A673 (cell line): ENCODE data around the gene SNCB. TPM values are rescaled to one million over a fixed set of nuclear protein-coding genes. Genes with fewer than 3 reads are reported as not detected.

Source experiments
- BruUV-seq: library from RNA; stranded (reverse); fragments of 400-500 nt; replicated peaks from 2 replicates; lab custom pipeline; 2021; lab: Mats Ljungman, UMichigan
- CTCF ChIA-PET: fragments of 300-600 bp; sonication (Branson Sonifier 250); formaldehyde crosslinking; loops from one replicate; lab custom pipeline; 2022; ENCODE audit warnings: antibody characterized with exemption; lab: Charles Lee
- POLR2A ChIA-PET: fragments of 300-600 bp; sonication (Branson Sonifier 250); formaldehyde crosslinking; loops from one replicate; lab custom pipeline; 2022; ENCODE audit warnings: antibody characterized with exemption; ENCODE audit not compliant: low non-redundant PET; lab: Charles Lee
- DNase-seq: peaks from one replicate; pipeline ENCODE4 v3.0.0-alpha.2; 2015; ENCODE audit warnings: low spot score
- H3K27ac ChIP-seq: fragments of 200-600 bp; sonication (generic); 2 replicates; pipeline ENCODE4 v1.5.1; 2016; ENCODE audit warnings: mixed run types, low read depth, mild to moderate bottlenecking, mixed read lengths, antibody characterized with exemption, low read length; ENCODE audit not compliant: poor library complexity, severe bottlenecking
- H3K27me3 ChIP-seq: fragments of 200-600 bp; sonication (generic); replicated peaks from 2 replicates; pipeline ENCODE4 v1.6.1; 2017; ENCODE audit warnings: mixed run types, low read depth, mild to moderate bottlenecking, mixed read lengths, antibody characterized with exemption, low read length; ENCODE audit not compliant: insufficient read depth, poor library complexity
- H3K36me3 ChIP-seq: fragments of 200-600 bp; sonication (generic); 2 replicates; pipeline ENCODE4 v1.6.1; 2016; ENCODE audit warnings: mixed run types, mild to moderate bottlenecking, mixed read lengths, antibody characterized with exemption, low read length; ENCODE audit not compliant: insufficient read depth, poor library complexity, severe bottlenecking
- H3K4me1 ChIP-seq: fragments of 200-600 bp; sonication (generic); 2 replicates; pipeline ENCODE4 v1.6.1; 2017; ENCODE audit warnings: mixed run types, mild to moderate bottlenecking, mixed read lengths, antibody characterized with exemption, low read length; ENCODE audit not compliant: insufficient read depth, poor library complexity, severe bottlenecking
- H3K4me3 ChIP-seq: fragments of 200-600 bp; sonication (generic); 2 replicates; pipeline ENCODE4 v1.5.1; 2016; ENCODE audit warnings: low read depth, mixed run types, mild to moderate bottlenecking, mixed read lengths, low read length; ENCODE audit not compliant: poor library complexity, severe bottlenecking
- H3K9me3 ChIP-seq: fragments of 200-600 bp; sonication (generic); 2 replicates; pipeline ENCODE4 v1.6.1; 2016; ENCODE audit warnings: mixed run types, low read depth, mild to moderate bottlenecking, mixed read lengths, antibody characterized with exemption, low read length; ENCODE audit not compliant: poor library complexity, severe bottlenecking
- EZH2 ChIP-seq: fragments of 200-600 bp; sonication (generic); IDR thresholded peaks from 2 replicates; pipeline ENCODE4 v1.6.1; 2017; ENCODE audit warnings: borderline replicate concordance, low read depth, mild to moderate bottlenecking, mixed read lengths, antibody characterized with exemption, low read length; ENCODE audit not compliant: poor library complexity, severe bottlenecking
- intact Hi-C: fragments of 100-400 bp; cut with micrococcal nuclease; formaldehyde crosslinking; loops from one replicate; pipeline ENCODE4 v1.10.0; 2022; ENCODE audit not compliant: unreplicated experiment
- total RNA-seq: library from RNA; stranded (reverse); gene quantifications from 2 replicates; pipeline ENCODE4 v1.2.3, GENCODE V29; 2021
- TF ChIP-seq, protein P1 (sequence below): fragments of 300-800, 200-600 bp; sonication (generic); conservative IDR thresholded peaks from 2 replicates; pipeline ENCODE4 v1.5.1; 2017; ENCODE audit warnings: low read depth, mild to moderate bottlenecking, antibody characterized with exemption, low read length, moderate library complexity, mixed read lengths

SNCB gene
- total RNA-seq, 1 experiment from 2014 or later = not detected

DNA sequence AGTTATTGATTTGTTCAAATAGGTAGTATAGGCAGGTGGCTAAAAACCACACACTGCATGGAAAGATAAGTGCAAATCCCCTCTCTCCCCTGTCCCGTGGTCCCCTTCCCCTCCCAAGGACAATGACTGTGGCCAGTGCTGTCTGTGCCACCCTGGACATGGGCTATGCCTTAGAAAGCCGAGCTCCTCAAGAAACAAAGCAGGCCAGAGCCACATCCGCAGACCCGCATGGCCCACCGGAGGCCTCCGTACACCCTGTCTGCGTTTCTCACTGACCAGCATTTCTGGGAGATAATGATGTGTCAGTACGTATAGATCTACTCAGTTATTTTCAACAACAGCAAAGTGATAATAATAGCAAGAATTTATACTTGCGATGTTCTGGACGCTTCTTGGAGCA lies 33.2 kb upstream of the SNCB start:
- POLR2A ChIA-PET = no interaction called here
- no peaks in the 10 kb centered on the region for H3K36me3 ChIP-seq
- no peak for DNase-seq
- H3K27me3 ChIP-seq = no peaks in the 10 kb centered on the region
- intact Hi-C loops = no loop called here
- no peaks in the 10 kb centered on the region for H3K9me3 ChIP-seq
- CTCF ChIA-PET = no interaction called here
- no TSS peak for BruUV-seq
- no peaks in the 10 kb centered on the region for H3K4me1 ChIP-seq
- no peak overlapping the region for H3K4me3 ChIP-seq
- no peak overlapping the region for H3K27ac ChIP-seq
- TF ChIP-seq, protein P1, sequence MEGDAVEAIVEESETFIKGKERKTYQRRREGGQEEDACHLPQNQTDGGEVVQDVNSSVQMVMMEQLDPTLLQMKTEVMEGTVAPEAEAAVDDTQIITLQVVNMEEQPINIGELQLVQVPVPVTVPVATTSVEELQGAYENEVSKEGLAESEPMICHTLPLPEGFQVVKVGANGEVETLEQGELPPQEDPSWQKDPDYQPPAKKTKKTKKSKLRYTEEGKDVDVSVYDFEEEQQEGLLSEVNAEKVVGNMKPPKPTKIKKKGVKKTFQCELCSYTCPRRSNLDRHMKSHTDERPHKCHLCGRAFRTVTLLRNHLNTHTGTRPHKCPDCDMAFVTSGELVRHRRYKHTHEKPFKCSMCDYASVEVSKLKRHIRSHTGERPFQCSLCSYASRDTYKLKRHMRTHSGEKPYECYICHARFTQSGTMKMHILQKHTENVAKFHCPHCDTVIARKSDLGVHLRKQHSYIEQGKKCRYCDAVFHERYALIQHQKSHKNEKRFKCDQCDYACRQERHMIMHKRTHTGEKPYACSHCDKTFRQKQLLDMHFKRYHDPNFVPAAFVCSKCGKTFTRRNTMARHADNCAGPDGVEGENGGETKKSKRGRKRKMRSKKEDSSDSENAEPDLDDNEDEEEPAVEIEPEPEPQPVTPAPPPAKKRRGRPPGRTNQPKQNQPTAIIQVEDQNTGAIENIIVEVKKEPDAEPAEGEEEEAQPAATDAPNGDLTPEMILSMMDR = no peak
- TF ChIP-seq EZH2 = no peak

DNA sequence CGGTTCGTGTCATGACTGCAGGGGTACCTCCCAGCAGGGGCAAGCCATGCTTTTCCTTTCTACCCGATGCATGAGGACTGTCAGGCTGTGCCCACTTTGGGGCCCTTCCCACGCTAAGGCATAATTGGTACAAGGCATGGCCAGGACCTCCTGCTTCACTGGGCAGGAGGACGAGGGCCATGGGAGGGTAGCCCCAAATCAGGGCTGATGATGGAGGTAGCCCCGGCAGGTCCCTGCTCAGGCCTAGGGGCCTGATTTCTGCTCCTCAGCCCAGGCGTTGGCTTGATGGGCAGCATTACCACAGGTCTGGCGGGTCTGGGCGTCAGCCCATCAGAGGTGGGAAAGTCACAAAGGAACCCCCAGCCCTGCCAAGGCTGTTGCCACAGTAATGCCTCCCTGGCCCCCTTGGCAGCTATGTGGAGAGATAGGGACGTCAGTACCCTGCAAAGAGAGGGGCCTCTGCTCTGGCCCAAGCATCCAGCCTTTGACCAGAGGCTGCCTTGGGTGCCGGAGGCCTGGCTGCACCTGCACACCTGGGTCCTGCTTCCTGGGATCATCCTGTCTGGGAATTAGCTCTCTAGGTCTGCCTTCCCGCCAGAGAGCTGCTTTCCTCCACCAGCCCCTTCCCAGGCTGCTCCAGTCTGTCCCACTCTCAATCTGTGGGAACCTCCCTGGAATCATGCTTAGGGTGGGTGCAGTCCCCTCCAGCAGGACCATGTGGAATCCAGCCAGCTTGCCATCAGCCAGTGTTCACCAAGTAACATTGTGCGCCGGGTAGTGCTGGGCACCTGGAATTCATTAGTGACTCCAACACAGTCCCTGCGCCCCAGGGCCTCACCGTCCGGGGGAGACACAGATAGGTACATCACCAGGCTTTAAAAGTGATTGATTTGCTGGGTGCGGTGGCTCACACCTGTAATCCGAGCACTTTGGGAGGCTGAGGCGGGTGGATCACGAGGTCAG lies 32.3 kb upstream of the SNCB start:
- Histone ChIP-seq H3K27ac (no peak overlapping the region), H3K27me3 (no peaks in the 10 kb centered on the region), H3K9me3 (no peaks in the 10 kb centered on the region), H3K4me3 (no peak overlapping the region), H3K36me3 (no peaks in the 10 kb centered on the region), H3K4me1 (no peaks in the 10 kb centered on the region)
- ChIA-PET CTCF (interaction anchor here (0.6 kb wide), 1 partner anchor 290 kb away, joined by 4 read pairs; no protein-coding TSS in a partner anchor), POLR2A (no interaction called here)
- DNase-seq = no peak
- BruUV-seq = no TSS peak
- intact Hi-C loops = no loop called here
- no peak for TF ChIP-seq EZH2
- TF ChIP-seq, protein P1 = no peak

DNA sequence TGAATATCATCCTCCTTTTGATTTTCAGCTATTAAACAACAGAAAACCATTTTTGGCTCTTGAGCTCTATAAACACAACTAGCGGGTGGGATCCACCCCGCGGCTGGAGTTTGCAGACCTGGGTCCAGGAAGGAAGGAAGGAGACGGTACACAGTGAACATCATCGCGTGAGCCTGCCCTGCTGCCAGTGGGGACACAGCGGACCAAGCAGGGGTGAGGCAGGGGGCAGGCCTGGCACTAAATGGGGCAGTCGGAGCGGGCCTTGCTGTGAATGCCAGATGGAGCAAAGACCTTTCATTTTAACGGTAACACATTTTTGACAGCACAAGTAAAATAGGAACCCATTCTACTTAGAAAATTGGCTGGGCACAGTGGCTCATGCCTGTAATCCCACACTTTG lies 31.3 kb upstream of the SNCB start:
- CTCF ChIA-PET = interaction anchor here (0.6 to 1.7 kb wide), 6 partner anchors 8 to 409 kb away, joined by 3 to 11 read pairs (median 5); partner anchors contain the start of gene TSPAN17
- no peak for DNase-seq
- no TSS peak for BruUV-seq
- Histone ChIP-seq H3K27me3 (no peaks in the 10 kb centered on the region), H3K4me3 (no peak overlapping the region), H3K9me3 (no peaks in the 10 kb centered on the region), H3K36me3 (no peaks in the 10 kb centered on the region), H3K4me1 (no peaks in the 10 kb centered on the region), H3K27ac (no peak overlapping the region)
- intact Hi-C loops = loop anchor here (1.0 to 2.0 kb wide), 2 partner anchors 297 to 451 kb away; no protein-coding TSS in a partner anchor
- POLR2A ChIA-PET = no interaction called here
- TF ChIP-seq, protein P1 = no peak
- no peak for TF ChIP-seq EZH2
